ENCODE data around the gene C2orf66. TPM values are rescaled to one million over a fixed set of nuclear protein-coding genes. Genes with fewer than 3 reads are reported as not detected.

C2orf66 gene
- total RNA-seq, 1 donor from 2014 or later: 0.38 TPM

DNA sequence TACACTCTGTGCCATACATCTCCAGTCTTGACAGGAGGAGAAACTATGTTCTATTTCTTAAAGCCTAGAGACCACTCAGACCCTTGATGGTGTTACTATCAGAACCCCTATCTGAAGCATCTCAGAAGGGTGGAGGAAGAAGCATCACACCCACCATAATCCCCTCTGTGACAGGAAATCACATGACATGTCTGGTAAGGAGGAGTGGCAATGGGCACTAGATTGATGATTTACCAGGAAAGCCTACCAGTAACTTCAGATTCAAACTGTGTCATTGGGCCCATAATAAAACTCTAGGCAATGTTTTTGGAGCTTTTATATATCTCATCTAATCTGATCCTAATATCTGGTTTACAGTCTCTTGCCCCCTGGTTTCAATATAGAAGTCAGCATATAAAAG, 37.1 kb upstream of the C2orf66 start:
- H3K36me3 ChIP-seq: peaks cover 18% of the 10 kb centered on the region

DNA sequence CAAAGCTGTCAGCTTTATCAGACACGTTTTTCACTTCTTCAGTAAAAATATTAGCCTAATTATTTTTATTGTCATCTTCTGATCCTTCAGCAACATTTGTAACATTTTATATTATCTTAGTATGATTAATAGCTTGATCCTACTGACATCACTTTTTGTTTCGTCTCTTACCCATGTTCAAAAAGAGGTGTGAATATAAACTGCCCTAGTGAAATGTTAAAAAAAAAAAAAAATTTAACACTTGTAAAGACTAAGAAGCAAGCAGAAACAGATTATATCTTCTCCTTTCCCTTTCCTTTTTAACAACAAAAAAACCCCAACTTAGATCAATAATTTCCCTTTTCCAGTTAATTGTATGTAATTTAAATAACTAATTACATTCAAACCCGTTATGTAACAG, 36.2 kb upstream of the C2orf66 start:
- Histone ChIP-seq H3K4me1 (no peaks in the 10 kb centered on the region), H3K36me3 (peaks cover 23% of the 10 kb centered on the region), H3K27ac (no peak overlapping the region), H3K9me3 (no peaks in the 10 kb centered on the region), H3K27me3 (no peaks in the 10 kb centered on the region), H3K4me3 (no peak overlapping the region)
- TF ChIP-seq, protein P1, sequence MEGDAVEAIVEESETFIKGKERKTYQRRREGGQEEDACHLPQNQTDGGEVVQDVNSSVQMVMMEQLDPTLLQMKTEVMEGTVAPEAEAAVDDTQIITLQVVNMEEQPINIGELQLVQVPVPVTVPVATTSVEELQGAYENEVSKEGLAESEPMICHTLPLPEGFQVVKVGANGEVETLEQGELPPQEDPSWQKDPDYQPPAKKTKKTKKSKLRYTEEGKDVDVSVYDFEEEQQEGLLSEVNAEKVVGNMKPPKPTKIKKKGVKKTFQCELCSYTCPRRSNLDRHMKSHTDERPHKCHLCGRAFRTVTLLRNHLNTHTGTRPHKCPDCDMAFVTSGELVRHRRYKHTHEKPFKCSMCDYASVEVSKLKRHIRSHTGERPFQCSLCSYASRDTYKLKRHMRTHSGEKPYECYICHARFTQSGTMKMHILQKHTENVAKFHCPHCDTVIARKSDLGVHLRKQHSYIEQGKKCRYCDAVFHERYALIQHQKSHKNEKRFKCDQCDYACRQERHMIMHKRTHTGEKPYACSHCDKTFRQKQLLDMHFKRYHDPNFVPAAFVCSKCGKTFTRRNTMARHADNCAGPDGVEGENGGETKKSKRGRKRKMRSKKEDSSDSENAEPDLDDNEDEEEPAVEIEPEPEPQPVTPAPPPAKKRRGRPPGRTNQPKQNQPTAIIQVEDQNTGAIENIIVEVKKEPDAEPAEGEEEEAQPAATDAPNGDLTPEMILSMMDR (IDR thresholded peaks at IDR 0.05): no peak
- ATAC-seq: no peak
- no peak for DNase-seq
- intact Hi-C loops (cut with DNase I): no loop called here

More for the DNA sequence above, 37.1 kb upstream of the C2orf66 start:
- Histone ChIP-seq H3K4me1 (no peaks in the 10 kb centered on the region), H3K9me3 (no peaks in the 10 kb centered on the region), H3K27ac (no peak overlapping the region), H3K4me3 (no peak overlapping the region), H3K27me3 (no peaks in the 10 kb centered on the region)
- TF ChIP-seq, protein P1 (IDR thresholded peaks at IDR 0.05): no peak
- no peak for DNase-seq
- ATAC-seq: no peak
- intact Hi-C loops (cut with DNase I): no loop called here

DNA sequence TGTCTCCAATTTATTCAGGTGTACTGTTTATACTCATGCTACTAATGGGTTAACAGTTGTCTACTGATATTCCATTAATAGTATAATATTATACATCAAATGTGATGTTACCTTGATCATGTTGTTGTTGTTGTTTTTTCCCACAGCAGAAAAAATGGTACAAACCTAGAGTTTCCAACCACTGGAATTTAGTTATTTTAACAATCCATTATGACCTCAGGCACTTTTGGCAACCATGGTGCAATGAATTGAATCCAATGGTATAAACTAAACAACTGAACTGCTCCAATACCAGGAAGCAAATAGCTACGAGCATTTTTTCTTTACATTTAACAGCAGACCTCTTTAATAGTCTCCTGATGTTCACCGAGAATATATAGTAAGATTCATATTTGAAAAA, 31.0 kb upstream of the C2orf66 start:
- H3K27ac ChIP-seq: no peak overlapping the region
- no peak overlapping the region for H3K4me3 ChIP-seq
- intact Hi-C loops (cut with DNase I): no loop called here
- H3K9me3 ChIP-seq: no peaks in the 10 kb centered on the region
- DNase-seq: no peak
- peaks cover 37% of the 10 kb centered on the region for H3K36me3 ChIP-seq
- no peaks in the 10 kb centered on the region for H3K27me3 ChIP-seq
- TF ChIP-seq, protein P1 (IDR thresholded peaks at IDR 0.05): no peak
- no peaks in the 10 kb centered on the region for H3K4me1 ChIP-seq
- ATAC-seq: no peak

DNA sequence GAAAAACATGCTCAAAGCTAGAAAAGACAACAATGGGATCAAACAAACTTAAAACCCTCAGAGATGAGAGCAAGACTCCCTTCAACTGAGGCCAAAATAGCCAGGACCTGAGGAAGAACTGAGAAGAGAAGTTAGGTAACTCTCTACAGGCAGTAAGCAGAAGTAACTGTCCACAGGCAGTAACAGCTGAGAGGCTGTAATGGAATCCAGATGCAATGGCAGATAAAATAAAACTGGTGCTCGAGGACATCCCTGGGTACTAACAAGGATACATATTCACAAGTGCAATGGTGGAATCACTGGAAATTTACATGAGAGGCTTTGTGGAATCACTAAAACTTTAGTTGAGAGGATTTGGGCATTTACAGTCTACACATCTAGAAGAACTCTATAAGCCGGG, 30.4 kb upstream of the C2orf66 start:
- H3K9me3 ChIP-seq: no peaks in the 10 kb centered on the region
- H3K27me3 ChIP-seq: no peaks in the 10 kb centered on the region
- ATAC-seq (no peak), DNase-seq (no peak)
- H3K4me1 ChIP-seq: no peaks in the 10 kb centered on the region
- TF ChIP-seq, protein P1 (IDR thresholded peaks at IDR 0.05): no peak
- H3K27ac ChIP-seq: no peak overlapping the region
- H3K36me3 ChIP-seq: peaks cover 31% of the 10 kb centered on the region
- intact Hi-C loops (cut with DNase I): no loop called here
- H3K4me3 ChIP-seq: no peak overlapping the region

DNA sequence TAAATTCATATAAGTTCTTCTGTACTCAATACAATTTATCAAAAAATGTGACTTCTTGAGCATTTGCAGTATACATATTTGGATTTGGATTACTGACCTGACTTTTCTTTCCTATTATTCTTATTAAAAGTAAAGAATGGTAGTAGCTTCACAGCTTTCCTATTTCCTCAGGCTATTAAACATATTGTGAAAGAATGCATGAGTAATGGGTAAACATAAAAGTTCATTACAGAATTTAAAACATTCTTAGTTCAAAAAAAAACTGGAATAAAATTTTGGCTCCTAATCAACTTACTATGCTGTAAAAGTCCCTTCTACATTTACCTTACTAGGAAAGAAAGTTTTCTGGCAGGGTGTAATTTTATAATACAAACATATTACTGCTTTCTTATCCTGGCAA, 27.3 kb upstream of the C2orf66 start:
- Histone ChIP-seq H3K4me1 (no peaks in the 10 kb centered on the region), H3K27ac (no peak overlapping the region)

More for the DNA sequence above, 27.3 kb upstream of the C2orf66 start:
- Histone ChIP-seq H3K27me3 (no peaks in the 10 kb centered on the region), H3K9me3 (no peaks in the 10 kb centered on the region), H3K36me3 (peaks cover 19% of the 10 kb centered on the region), H3K4me3 (no peak overlapping the region)
- no peak for ATAC-seq
- no peak for DNase-seq
- intact Hi-C loops (cut with DNase I): no loop called here
- TF ChIP-seq, protein P1 (IDR thresholded peaks at IDR 0.05): no peak

Data from upper lobe of right lung (tissue), 1 donor.